HUDEP-2 (cell line): Measurements from ENCODE around the gene PRND.
"Not testable (repeated sequence)": the region's sequence is repeated elsewhere in the genome, so short reads cannot be mapped to it uniquely, and the experiment has no call there.

Experiments
- DNase-seq, 76 experiments: peaks; one replicate each; lab custom pipeline; 2025; ENCODE audit not compliant: unreplicated experiment in 76 of 76; lab: John Stamatoyannopoulos, UW

PRND gene, protein sequence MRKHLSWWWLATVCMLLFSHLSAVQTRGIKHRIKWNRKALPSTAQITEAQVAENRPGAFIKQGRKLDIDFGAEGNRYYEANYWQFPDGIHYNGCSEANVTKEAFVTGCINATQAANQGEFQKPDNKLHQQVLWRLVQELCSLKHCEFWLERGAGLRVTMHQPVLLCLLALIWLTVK

GRCh38 chr20:4721719-4722118, at the start of gene PRND:
TSS of gene PRND (plus strand) at chr20:4721909. CDS start at chr20:4724552, 2,643 bp downstream.
- DNase-seq: no peak

GRCh38 chr20:4672948-4673347, 48.8 kb upstream of the PRND start:
- DNase-seq: no peak

- peak in 42 of 76 experiments; percentile 2 to 62 (median 24) for DNase-seq
Observed at GRCh38 chr20:4673371-4674001, 48.2 kb upstream of the PRND start.

GRCh38 chr20:4674672-4675071, 47.0 kb upstream of the PRND start:
- no peak for DNase-seq

DNA sequence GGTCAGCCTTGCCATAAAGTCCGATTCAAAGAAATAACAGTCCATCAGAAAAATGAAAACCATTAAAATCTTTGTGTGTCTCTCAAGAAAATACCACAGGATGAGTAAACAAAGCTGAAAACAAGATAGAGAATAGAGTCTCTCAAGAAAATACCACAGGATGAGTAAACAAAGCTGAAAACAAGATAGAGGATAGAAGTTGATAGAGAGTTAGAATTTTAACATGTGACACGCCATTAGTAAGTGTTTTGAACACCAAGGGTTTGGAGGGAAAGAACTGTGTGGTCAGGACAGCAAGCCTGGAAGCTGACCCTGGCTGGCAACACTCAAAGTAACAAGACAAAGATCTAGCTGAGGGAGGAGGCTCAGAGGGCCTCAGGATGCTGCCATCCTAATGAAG, 43.9 kb upstream of the PRND start:
- no peak for DNase-seq

- DNase-seq: no peak
Observed at GRCh38 chr20:4681401-4681800, 40.3 kb upstream of the PRND start.

GRCh38 chr20:4681991-4682401, 39.7 kb upstream of the PRND start:
- DNase-seq: no peak

DNA sequence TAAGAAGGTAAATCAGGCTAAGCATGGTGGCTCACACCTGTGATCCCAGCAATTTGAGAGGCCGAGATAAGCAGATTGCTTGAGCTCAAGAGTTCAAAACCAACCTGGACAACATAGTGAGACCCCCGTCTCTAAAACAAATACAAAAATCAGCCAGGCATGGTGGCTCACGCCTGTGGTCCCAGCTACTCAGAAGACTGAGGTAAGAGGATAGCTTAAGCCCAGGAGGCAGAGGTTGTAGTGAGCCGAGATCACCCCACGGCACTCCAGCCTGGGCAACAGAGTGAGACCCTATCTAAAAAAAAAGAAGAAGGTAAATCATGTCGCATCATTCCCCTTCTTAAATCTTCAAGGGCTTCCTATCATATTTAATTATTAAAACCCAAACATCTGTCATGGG, 39.0 kb upstream of the PRND start:
- no peak for DNase-seq

DNA sequence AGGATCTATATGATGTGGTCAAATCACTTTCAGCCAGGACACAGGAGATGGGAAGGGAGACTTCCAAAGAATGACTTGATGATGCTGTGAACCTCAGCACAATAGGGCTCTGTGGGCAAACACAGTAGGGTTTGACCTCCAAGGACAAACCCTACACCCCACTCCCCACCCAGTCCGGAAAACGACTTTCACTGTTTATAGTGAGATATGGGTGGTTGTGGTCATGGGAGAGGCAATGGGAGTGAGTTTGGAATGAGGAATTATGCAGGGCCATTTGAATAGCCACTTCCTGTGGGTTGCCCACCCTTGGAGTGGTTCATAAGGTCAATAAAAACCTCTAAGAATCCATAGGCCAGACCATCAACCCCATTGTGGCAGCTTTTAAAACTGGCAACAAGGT, 38.4 kb upstream of the PRND start:
- no peak for DNase-seq

DNA sequence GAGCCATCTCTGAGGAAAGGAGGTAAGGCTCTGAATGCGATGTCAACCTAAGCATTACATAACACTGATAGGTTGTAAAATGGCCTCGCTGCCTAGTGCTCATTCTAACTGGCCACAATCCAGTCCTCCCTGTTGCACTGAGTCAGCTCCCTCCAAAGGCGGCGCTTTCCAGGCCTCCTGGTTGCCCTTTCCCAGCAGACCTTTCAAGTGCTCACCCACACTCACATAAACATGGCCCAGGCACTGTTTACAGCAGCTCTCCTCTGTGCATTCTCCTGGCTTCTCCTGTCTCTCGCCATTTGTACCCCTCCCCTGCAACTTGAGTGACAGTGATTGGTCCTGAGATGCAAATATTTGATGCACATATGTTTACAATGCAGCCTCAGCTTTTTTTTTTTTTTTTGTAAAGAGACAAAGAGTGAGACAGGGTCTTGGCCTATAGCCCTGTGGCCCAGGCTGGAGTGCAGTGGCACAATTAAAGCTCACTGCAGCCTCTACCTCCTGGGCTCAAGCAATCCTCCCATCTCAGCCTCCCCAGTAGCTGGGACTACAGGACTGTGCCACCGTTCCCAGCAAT, 36.8 kb upstream of the PRND start:
- DNase-seq: peak in 1 of 76 experiments; percentile 6

- DNase-seq: no peak
Observed at GRCh38 chr20:4685923-4686221, 35.8 kb upstream of the PRND start.

DNA sequence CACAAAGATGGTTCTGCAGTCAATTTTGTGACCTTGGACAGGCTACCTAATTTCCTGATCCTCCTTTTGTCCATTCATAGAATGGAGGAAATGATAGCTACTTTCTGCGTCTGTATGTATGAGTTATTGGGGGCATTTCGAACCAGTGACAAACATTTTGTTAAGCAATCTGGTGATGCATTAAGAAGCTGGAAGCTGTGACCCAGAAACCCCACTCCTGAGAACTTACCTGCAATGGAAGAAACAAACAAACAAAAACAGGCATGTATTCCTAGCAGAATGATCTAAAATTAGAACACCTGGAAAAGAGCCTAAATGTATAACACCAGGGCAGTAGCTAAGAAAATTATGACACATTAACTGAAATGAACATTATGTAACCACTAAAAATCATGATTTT, 33.4 kb upstream of the PRND start:
- no peak for DNase-seq

GRCh38 chr20:4689220-4689619, 32.5 kb upstream of the PRND start:
- DNase-seq: no peak

GRCh38 chr20:4691753-4692152, 30.0 kb upstream of the PRND start:
- DNase-seq: no peak

DNA sequence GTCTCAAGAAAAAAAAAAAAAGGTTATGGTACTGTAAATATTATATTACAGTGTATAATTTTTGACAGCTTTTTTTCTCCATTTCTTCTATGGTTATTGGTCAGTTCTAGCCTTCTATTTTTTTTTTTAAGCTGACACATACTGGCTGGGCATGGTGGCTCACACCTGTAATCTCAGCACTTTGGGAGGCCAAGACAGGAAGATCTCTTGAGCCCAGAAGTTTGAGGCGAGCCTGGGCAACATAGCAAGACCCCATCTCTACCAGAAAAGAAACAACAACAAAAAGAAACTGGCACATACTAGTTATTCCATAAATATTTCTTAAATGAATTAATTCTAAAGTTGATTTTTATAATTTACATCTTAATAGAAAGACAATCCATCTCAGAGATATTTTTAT, 27.6 kb upstream of the PRND start:
- DNase-seq: no peak

- DNase-seq: no peak
Observed at GRCh38 chr20:4697189-4697830, 24.4 kb upstream of the PRND start.

GRCh38 chr20:4697831-4698221, 23.9 kb upstream of the PRND start:
- no peak for DNase-seq

DNA sequence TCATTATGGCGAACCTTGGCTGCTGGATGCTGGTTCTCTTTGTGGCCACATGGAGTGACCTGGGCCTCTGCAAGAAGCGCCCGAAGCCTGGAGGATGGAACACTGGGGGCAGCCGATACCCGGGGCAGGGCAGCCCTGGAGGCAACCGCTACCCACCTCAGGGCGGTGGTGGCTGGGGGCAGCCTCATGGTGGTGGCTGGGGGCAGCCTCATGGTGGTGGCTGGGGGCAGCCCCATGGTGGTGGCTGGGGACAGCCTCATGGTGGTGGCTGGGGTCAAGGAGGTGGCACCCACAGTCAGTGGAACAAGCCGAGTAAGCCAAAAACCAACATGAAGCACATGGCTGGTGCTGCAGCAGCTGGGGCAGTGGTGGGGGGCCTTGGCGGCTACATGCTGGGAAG, 22.5 kb upstream of the PRND start:
- no peak for DNase-seq

DNA sequence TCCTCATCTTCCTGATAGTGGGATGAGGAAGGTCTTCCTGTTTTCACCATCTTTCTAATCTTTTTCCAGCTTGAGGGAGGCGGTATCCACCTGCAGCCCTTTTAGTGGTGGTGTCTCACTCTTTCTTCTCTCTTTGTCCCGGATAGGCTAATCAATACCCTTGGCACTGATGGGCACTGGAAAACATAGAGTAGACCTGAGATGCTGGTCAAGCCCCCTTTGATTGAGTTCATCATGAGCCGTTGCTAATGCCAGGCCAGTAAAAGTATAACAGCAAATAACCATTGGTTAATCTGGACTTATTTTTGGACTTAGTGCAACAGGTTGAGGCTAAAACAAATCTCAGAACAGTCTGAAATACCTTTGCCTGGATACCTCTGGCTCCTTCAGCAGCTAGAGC, 21.8 kb upstream of the PRND start:
- no peak for DNase-seq

- no peak for DNase-seq
Observed at GRCh38 chr20:4702562-4703280, 19.0 kb upstream of the PRND start.

DNA sequence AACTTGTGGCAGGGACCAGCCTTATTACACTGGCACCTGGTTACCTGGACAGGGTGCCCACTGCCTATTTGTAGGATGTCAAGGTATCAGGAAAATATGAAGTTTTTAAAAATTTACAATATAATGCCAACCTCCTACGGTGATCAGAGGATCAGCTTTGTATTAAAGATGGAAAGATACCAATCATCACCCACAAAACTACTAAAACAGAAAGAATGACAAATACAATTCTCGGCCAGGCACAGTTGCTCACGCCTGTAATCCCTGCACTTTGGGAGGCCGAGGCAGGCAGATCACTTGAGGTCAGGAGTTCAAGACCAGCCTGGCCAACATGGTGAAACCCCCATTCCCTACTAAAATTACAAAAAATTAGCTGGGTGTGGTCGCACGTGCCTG, 18.4 kb upstream of the PRND start:
- DNase-seq: no peak

DNA sequence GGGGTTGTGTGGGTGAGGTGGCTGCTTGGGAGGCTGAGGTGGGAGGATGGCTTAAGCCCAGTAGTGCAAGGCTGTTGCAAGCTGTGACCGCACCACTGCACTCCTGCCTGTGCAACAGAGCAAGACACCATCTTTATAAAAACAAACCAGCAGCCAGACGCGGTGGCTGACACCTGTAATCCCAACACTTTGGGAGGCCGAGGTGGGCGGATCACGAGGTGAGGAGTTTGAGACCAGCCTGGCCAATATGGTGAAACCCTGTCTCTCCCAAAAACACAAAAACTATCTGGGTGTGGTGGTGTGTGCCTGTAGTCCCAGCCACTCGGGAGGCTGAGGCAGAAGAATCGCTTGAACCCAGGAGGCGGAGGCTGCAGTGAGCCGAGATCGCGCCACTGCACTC, 14.8 kb upstream of the PRND start:
- DNase-seq: not testable (repeated sequence)
